Peyer's patch (tissue), 4 donors: ENCODE data around the gene CACNB1.

Experiments
- CTCF ChIP-seq, 6 experiments: fragments of 450-650 bp in 4 of 6; fragments of 200-600 bp in 2 of 6; sonication (generic) in 1 of 6; IDR thresholded peaks; one replicate each; pipeline ENCODE4 v1.5.1; 2017 to 2019; ENCODE audit warnings: antibody characterized with exemption in 6 of 6, mild to moderate bottlenecking in 3 of 6, moderate library complexity in 1 of 6
- POLR2A ChIP-seq, 2 donors: fragments of 450-650 bp; IDR thresholded peaks; one replicate each; pipeline ENCODE4 v1.5.1; 2017; ENCODE audit warnings: antibody characterized with exemption in 2 of 2, mild to moderate bottlenecking in 2 of 2, moderate library complexity in 2 of 2

GRCh38 chr17:39126436-39126835 is 71.0 kb downstream of the CACNB1 start:
- no peak for TF ChIP-seq CTCF (IDR thresholded peaks at IDR 0.05)
- TF ChIP-seq POLR2A (IDR thresholded peaks at IDR 0.05) = no peak
